ENCODE results near the gene SET. TPM values are rescaled to one million over a fixed set of nuclear protein-coding genes. Genes with fewer than 3 reads are reported as not detected.

The SET gene
- total and polyA plus RNA-seq, 2 of the 13 experiments (the other 11 are each of a cell fraction or from before 2014, with no cell fraction given): 94.2 to 611 TPM

DNA sequence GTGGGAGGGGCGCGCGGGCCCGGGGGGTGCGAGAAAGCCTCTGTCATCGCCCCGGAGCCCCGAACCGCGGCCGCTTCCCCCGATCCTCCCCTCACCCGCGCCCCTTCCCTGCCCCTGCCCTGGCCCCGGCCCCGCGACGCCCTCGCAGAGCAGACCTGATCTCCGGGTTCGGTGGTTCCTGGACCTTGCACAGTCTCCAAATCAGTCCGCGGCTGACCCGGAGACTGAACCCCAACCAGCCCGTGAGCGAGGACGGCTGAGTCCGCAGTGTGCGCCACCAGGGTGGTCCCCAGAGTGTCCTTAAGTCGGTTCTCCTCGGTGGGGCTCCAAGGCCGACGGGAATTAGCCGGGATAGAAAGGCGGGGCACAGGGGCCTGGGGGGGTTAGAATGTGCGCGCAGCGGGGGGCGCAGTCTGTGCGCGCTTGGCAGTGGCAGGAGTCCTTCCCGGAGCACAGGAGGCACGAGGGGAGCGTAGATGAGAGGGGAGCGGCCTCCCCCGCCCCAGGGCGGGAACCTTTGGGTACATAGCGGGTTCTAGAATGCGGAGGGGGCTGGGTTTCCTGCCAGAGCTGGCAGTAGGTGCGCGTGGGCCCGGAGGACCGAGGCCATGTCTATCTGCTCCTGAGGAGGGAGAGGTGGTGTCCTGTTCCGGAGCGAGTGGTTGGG lies 14.1 kb downstream of the SET start (continued):
- TF ChIP-seq, protein P1, sequence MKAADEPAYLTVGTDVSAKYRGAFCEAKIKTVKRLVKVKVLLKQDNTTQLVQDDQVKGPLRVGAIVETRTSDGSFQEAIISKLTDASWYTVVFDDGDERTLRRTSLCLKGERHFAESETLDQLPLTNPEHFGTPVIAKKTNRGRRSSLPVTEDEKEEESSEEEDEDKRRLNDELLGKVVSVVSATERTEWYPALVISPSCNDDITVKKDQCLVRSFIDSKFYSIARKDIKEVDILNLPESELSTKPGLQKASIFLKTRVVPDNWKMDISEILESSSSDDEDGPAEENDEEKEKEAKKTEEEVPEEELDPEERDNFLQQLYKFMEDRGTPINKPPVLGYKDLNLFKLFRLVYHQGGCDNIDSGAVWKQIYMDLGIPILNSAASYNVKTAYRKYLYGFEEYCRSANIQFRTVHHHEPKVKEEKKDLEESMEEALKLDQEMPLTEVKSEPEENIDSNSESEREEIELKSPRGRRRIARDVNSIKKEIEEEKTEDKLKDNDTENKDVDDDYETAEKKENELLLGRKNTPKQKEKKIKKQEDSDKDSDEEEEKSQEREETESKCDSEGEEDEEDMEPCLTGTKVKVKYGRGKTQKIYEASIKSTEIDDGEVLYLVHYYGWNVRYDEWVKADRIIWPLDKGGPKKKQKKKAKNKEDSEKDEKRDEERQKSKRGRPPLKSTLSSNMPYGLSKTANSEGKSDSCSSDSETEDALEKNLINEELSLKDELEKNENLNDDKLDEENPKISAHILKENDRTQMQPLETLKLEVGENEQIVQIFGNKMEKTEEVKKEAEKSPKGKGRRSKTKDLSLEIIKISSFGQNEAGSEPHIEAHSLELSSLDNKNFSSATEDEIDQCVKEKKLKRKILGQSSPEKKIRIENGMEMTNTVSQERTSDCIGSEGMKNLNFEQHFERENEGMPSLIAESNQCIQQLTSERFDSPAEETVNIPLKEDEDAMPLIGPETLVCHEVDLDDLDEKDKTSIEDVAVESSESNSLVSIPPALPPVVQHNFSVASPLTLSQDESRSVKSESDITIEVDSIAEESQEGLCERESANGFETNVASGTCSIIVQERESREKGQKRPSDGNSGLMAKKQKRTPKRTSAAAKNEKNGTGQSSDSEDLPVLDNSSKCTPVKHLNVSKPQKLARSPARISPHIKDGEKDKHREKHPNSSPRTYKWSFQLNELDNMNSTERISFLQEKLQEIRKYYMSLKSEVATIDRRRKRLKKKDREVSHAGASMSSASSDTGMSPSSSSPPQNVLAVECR (CRISPR knock-in tag; IDR thresholded peaks at IDR 0.05; ENCODE audit: borderline replicate concordance): no peak; the same call in 1 of the 2 replicates
- 0 out of 2 replicates have a peak, but pooled peaks have one; percentile 22 for TF ChIP-seq SRY (CRISPR knock-in tag; IDR thresholded peaks at IDR 0.05)
- TF ChIP-seq ATF7-NPFF (CRISPR knock-in tag; IDR thresholded peaks at IDR 0.05; ENCODE audit: low read depth): no peak
- TF ChIP-seq, protein P2, sequence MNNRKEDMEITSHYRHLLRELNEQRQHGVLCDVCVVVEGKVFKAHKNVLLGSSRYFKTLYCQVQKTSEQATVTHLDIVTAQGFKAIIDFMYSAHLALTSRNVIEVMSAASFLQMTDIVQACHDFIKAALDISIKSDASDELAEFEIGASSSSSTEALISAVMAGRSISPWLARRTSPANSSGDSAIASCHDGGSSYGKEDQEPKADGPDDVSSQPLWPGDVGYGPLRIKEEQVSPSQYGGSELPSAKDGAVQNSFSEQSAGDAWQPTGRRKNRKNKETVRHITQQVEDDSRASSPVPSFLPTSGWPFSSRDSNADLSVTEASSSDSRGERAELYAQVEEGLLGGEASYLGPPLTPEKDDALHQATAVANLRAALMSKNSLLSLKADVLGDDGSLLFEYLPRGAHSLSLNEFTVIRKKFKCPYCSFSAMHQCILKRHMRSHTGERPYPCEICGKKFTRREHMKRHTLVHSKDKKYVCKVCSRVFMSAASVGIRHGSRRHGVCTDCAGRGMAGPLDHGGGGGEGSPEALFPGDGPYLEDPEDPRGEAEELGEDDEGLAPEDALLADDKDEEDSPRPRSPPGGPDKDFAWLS (CRISPR knock-in tag; IDR thresholded peaks at IDR 0.05; ENCODE audit: borderline replicate concordance): no peak
- TF ChIP-seq CEBPG (CRISPR knock-in tag; IDR thresholded peaks at IDR 0.05): no peak
- TF ChIP-seq IKZF4 (CRISPR knock-in tag; IDR thresholded peaks at IDR 0.05; ENCODE audit: borderline replicate concordance, low read depth, not compliant biosample characterization): no peak
- TF ChIP-seq, protein P3, sequence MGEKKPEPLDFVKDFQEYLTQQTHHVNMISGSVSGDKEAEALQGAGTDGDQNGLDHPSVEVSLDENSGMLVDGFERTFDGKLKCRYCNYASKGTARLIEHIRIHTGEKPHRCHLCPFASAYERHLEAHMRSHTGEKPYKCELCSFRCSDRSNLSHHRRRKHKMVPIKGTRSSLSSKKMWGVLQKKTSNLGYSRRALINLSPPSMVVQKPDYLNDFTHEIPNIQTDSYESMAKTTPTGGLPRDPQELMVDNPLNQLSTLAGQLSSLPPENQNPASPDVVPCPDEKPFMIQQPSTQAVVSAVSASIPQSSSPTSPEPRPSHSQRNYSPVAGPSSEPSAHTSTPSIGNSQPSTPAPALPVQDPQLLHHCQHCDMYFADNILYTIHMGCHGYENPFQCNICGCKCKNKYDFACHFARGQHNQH (CRISPR knock-in tag; IDR thresholded peaks at IDR 0.05): no peak
- no peak for TF ChIP-seq NAIF1 (CRISPR knock-in tag; IDR thresholded peaks at IDR 0.05; ENCODE audit: borderline replicate concordance)
- TF ChIP-seq XRCC5 (optimal IDR thresholded peaks at IDR 0.05; ENCODE audit: low read length): no peak
- TF ChIP-seq, protein P4, sequence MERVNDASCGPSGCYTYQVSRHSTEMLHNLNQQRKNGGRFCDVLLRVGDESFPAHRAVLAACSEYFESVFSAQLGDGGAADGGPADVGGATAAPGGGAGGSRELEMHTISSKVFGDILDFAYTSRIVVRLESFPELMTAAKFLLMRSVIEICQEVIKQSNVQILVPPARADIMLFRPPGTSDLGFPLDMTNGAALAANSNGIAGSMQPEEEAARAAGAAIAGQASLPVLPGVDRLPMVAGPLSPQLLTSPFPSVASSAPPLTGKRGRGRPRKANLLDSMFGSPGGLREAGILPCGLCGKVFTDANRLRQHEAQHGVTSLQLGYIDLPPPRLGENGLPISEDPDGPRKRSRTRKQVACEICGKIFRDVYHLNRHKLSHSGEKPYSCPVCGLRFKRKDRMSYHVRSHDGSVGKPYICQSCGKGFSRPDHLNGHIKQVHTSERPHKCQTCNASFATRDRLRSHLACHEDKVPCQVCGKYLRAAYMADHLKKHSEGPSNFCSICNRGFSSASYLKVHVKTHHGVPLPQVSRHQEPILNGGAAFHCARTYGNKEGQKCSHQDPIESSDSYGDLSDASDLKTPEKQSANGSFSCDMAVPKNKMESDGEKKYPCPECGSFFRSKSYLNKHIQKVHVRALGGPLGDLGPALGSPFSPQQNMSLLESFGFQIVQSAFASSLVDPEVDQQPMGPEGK (CRISPR knock-in tag; IDR thresholded peaks at IDR 0.05): peak; percentile 77; the same call in 1 of the 2 replicates
- TF ChIP-seq ATRX (CRISPR knock-in tag; IDR thresholded peaks at IDR 0.05; ENCODE audit: borderline replicate concordance): no peak
- TF ChIP-seq, protein P5, sequence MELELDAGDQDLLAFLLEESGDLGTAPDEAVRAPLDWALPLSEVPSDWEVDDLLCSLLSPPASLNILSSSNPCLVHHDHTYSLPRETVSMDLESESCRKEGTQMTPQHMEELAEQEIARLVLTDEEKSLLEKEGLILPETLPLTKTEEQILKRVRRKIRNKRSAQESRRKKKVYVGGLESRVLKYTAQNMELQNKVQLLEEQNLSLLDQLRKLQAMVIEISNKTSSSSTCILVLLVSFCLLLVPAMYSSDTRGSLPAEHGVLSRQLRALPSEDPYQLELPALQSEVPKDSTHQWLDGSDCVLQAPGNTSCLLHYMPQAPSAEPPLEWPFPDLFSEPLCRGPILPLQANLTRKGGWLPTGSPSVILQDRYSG (CRISPR knock-in tag; IDR thresholded peaks at IDR 0.05): no peak
- no peak for TF ChIP-seq MTF2 (CRISPR knock-in tag; IDR thresholded peaks at IDR 0.05; ENCODE audit: borderline replicate concordance)
